ENCODE measurements around the gene PARD3. TPM values are rescaled to one million over a fixed set of nuclear protein-coding genes. Genes with fewer than 3 reads are reported as not detected.

Gene PARD3
- total RNA-seq, 6 donors from 2014 or later: 30.6 to 108 (median 50.6) TPM

DNA sequence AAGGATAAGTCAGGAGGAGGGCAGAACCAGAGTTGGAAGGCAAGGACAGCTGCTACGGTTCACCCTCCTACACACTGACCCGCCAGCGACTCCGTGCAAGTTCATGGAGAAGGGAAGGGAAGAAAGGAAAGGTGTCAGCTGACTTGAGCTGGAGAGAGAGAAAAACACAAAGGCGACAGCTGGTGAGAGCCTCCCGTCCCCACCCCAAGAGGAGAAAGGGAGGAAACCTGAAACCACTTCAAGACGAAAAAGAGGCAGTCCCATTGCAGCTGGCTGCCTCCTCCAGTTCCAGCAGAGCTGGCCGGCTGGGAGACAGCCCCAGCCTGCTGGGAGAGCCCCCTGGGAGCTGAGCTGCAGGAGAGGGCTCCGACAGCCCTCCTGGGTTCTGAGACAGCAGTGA lies 75.2 kb downstream of the PARD3 start:
- 9 to 23% methylated on average over 9 of the region's 9 CpGs for WGBS, 2 donors
- peak; percentile 56 to 78 for DNase-seq
- H3K27ac ChIP-seq: peak overlapping the region in 3 of 4 donors; percentile 43 to 55 (median 52)

DNA sequence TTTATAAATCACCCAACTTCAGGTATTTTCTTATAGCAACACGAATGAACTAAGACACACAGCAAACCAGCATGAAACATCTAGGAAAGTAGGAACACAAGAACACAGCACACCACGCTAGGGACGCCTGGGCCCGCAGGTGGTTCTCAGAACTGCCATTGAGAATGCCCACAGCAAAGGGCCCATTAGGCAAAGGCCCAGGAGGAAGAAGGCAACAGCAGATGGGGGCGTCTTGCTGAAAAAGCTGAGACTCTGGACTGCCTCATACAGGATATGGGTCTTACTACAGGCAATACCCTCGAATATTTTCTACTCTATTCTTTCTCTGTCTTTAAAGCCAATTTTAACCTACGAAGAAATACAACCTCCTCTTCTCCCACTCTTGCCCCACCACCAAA lies 77.3 kb downstream of the PARD3 start:
- ATAC-seq (ENCODE audit: low FRiP score in 2 of 2) (no peak), DNase-seq (no peak)
- H3K27ac ChIP-seq: no peak overlapping the region
- no peaks in the 10 kb centered on the region for H3K27me3 ChIP-seq
- peaks cover 12 to 21% (median 13%) of the 10 kb centered on the region in 4 donors for H3K4me1 ChIP-seq
- no peak overlapping the region for H3K4me3 ChIP-seq
- TF ChIP-seq, protein P1, sequence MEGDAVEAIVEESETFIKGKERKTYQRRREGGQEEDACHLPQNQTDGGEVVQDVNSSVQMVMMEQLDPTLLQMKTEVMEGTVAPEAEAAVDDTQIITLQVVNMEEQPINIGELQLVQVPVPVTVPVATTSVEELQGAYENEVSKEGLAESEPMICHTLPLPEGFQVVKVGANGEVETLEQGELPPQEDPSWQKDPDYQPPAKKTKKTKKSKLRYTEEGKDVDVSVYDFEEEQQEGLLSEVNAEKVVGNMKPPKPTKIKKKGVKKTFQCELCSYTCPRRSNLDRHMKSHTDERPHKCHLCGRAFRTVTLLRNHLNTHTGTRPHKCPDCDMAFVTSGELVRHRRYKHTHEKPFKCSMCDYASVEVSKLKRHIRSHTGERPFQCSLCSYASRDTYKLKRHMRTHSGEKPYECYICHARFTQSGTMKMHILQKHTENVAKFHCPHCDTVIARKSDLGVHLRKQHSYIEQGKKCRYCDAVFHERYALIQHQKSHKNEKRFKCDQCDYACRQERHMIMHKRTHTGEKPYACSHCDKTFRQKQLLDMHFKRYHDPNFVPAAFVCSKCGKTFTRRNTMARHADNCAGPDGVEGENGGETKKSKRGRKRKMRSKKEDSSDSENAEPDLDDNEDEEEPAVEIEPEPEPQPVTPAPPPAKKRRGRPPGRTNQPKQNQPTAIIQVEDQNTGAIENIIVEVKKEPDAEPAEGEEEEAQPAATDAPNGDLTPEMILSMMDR (IDR thresholded peaks at IDR 0.05): no peak
- TF ChIP-seq POLR2AphosphoS5 (IDR thresholded peaks at IDR 0.05): no peak
- TF ChIP-seq EP300 (IDR thresholded peaks at IDR 0.05): no peak
- no peak for TF ChIP-seq POLR2A (IDR thresholded peaks at IDR 0.05)
- H3K9me3 ChIP-seq: no peaks in the 10 kb centered on the region
- no peaks in the 10 kb centered on the region for H3K36me3 ChIP-seq
- 93 to 95% methylated on average over 7 of the region's 7 CpGs for whole genome bisulfite sequencing, 2 donors

More for the DNA sequence above, 75.2 kb downstream of the PARD3 start:
- Histone ChIP-seq H3K36me3 (no peaks in the 10 kb centered on the region), H3K4me3 (peak overlapping the region in 1 of 4 donors; percentile 8), H3K4me1 (peaks cover 12 to 21% (median 13%) of the 10 kb centered on the region in 4 donors), H3K27me3 (no peaks in the 10 kb centered on the region), H3K9me3 (no peaks in the 10 kb centered on the region)
- ATAC-seq (ENCODE audit: low FRiP score in 2 of 2): peak; percentile 69 to 76
- TF ChIP-seq POLR2A (IDR thresholded peaks at IDR 0.05) (peak in 1 of 4 donors; percentile 44), POLR2AphosphoS5 (IDR thresholded peaks at IDR 0.05) (peak in 1 of 2 donors; percentile 41), EP300 (IDR thresholded peaks at IDR 0.05) (no peak)

- H3K4me3 ChIP-seq: no peak overlapping the region
- no peak overlapping the region for H3K27ac ChIP-seq
- peaks cover 15 to 25% (median 16%) of the 10 kb centered on the region in 4 donors for H3K4me1 ChIP-seq
- no peaks in the 10 kb centered on the region for H3K27me3 ChIP-seq
- H3K36me3 ChIP-seq: no peaks in the 10 kb centered on the region
- no peaks in the 10 kb centered on the region for H3K9me3 ChIP-seq
- WGBS, 2 donors: 76 to 77% methylated on average over 12 of the region's 12 CpGs
- TF ChIP-seq, protein P1 (IDR thresholded peaks at IDR 0.05): no peak
- no peak for TF ChIP-seq POLR2AphosphoS5 (IDR thresholded peaks at IDR 0.05)
- ATAC-seq (ENCODE audit: low FRiP score in 2 of 2) (no peak), DNase-seq (no peak)
These were observed 77.9 kb downstream of the PARD3 start for GRCh38 chr10:34736976-34737771.

- no peak overlapping the region for H3K4me3 ChIP-seq
- no peak overlapping the region for H3K27ac ChIP-seq
- DNase-seq (no peak), ATAC-seq (ENCODE audit: low FRiP score in 2 of 2) (no peak)
- H3K9me3 ChIP-seq: no peaks in the 10 kb centered on the region
- no peaks in the 10 kb centered on the region for H3K27me3 ChIP-seq
- WGBS, 2 donors: 90% methylated on average over 3 of the region's 3 CpGs
- no peaks in the 10 kb centered on the region for H3K36me3 ChIP-seq
- peaks cover 10 to 27% (median 16%) of the 10 kb centered on the region in 4 donors for H3K4me1 ChIP-seq
- TF ChIP-seq, protein P1 (IDR thresholded peaks at IDR 0.05): no peak
- TF ChIP-seq POLR2A (IDR thresholded peaks at IDR 0.05): no peak
- TF ChIP-seq EP300 (IDR thresholded peaks at IDR 0.05): no peak
These were observed 80.2 kb downstream of the PARD3 start for GRCh38 chr10:34734918-34735317.

DNA sequence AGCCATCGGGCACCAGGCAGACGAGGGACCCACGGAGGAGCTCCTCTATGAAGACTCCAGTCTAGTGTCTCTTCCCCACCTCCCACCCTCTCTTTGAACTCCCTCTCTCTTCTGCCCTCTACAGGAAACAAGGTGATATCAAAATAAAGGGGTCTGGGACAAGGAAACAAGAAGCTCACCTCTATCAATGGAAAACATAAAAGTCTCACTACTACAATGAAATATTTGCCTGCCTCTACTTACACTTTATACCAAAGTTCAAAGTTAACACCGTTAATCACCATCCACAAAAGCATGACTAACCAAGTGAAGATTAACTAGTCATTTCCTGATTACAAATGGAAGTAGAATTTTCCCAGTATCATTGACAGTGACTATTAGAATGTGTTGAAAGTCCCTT lies 82.2 kb downstream of the PARD3 start:
- Histone ChIP-seq H3K4me1 (peaks cover 11 to 23% (median 14%) of the 10 kb centered on the region in 4 donors), H3K4me3 (no peak overlapping the region), H3K27ac (no peak overlapping the region), H3K36me3 (no peaks in the 10 kb centered on the region), H3K27me3 (no peaks in the 10 kb centered on the region), H3K9me3 (no peaks in the 10 kb centered on the region)
- ATAC-seq (ENCODE audit: low FRiP score in 2 of 2) (no peak), DNase-seq (no peak)
- WGBS, 2 donors: 83 to 85% methylated on average over 4 of the region's 4 CpGs
- TF ChIP-seq POLR2A (IDR thresholded peaks at IDR 0.05) (no peak), EP300 (IDR thresholded peaks at IDR 0.05) (no peak), POLR2AphosphoS5 (IDR thresholded peaks at IDR 0.05) (no peak)
- TF ChIP-seq, protein P1 (IDR thresholded peaks at IDR 0.05): no peak
